Endodermal cell (in vitro differentiated cells): Measurements from ENCODE around the gene ZNF234. TPM values are rescaled to one million over a fixed set of nuclear protein-coding genes. Genes with fewer than 3 reads are reported as not detected.

Experiments used
- DNase-seq: peaks from one replicate; pipeline ENCODE4 v3.0.0-alpha.2; 2017
- H3K27ac ChIP-seq: 2 replicates; pipeline ENCODE4 v1.5.1; 2013; ENCODE audit warnings: mild to moderate bottlenecking, low read depth, low read length, moderate library complexity
- H3K27me3 ChIP-seq: 2 replicates; pipeline ENCODE4 v1.6.1; 2013; ENCODE audit warnings: mild to moderate bottlenecking, low read length, moderate library complexity; ENCODE audit not compliant: insufficient read depth, control insufficient read depth, poor library complexity, severe bottlenecking
- H3K36me3 ChIP-seq: 2 replicates; pipeline ENCODE4 v1.7.0; 2013; ENCODE audit warnings: mild to moderate bottlenecking, low read length, moderate library complexity; ENCODE audit not compliant: control insufficient read depth, insufficient read depth
- H3K4me1 ChIP-seq: one replicate; pipeline ENCODE4 v1.7.0; 2013; ENCODE audit warnings: low read length; ENCODE audit not compliant: control insufficient read depth, insufficient read depth
- H3K4me3 ChIP-seq: 2 replicates; pipeline ENCODE4 v1.5.1; 2013; ENCODE audit warnings: mild to moderate bottlenecking, low read length, moderate library complexity
- H3K9ac ChIP-seq: 2 replicates; pipeline ENCODE4 v1.6.1; 2013; ENCODE audit warnings: mild to moderate bottlenecking, low read length, moderate library complexity; ENCODE audit not compliant: poor library complexity, severe bottlenecking; ENCODE audit errors: extremely low read depth
- H3K9me3 ChIP-seq: 2 replicates; pipeline ENCODE4 v1.6.1; 2013; ENCODE audit warnings: mild to moderate bottlenecking, low read length, moderate library complexity; ENCODE audit not compliant: control insufficient read depth
- H3K27ac Mint-ChIP-seq: 2 replicates; pipeline ENCODE4 v1.8.0; 2020; ENCODE audit warnings: mixed read lengths
- H3K27me3 Mint-ChIP-seq: 2 replicates; pipeline ENCODE4 v1.8.0; 2021; ENCODE audit warnings: mild to moderate bottlenecking, mixed read lengths; ENCODE audit not compliant: insufficient read depth
- H3K36me3 Mint-ChIP-seq: 2 replicates; pipeline ENCODE4 v1.8.0; 2020; ENCODE audit warnings: low read depth, mixed read lengths
- H3K4me1 Mint-ChIP-seq: 2 replicates; pipeline ENCODE4 v1.8.0; 2020; ENCODE audit warnings: mixed read lengths
- H3K4me3 Mint-ChIP-seq: 2 replicates; pipeline ENCODE4 v1.8.0; 2020; ENCODE audit warnings: mild to moderate bottlenecking, moderate library complexity, mixed read lengths
- H3K9me3 Mint-ChIP-seq: 2 replicates; pipeline ENCODE4 v1.8.0; 2020; ENCODE audit warnings: mild to moderate bottlenecking, mixed read lengths
- CTCF ChIP-seq: fragments of 200-600 bp; sonication (generic); conservative IDR thresholded peaks from 2 replicates; pipeline ENCODE4 v1.5.0; 2021; ENCODE audit warnings: antibody characterized with exemption, mild to moderate bottlenecking
- WGBS, 2 experiments: methylation state at CpG; one replicate each; pipeline versions ENCODE4 v1.1.5 to v1.1.7; 2013; ENCODE audit warnings: missing lambda C conversion rate in 2 of 2, mixed read lengths in 1 of 2; ENCODE audit not compliant: insufficient coverage in 1 of 2, insufficient read length in 1 of 2; 5-methylcytosine and 5-hydroxymethylcytosine counted together
- total RNA-seq, 2 donors: library from RNA; stranded (reverse); fragmentation: NEBNext Ultra II Directional in 1 of 2; extraction: Animal tissue kit (Norgen Biotek cat#: 25700) in 1 of 2; gene quantifications; 2 replicates in 1 of 2; 3 replicates in 1 of 2; pipeline ENCODE4 v1.2.1, GENCODE V29; 2021

Gene ZNF234
- total RNA-seq, 2 donors from 2014 or later: 9.0 to 10.8 TPM

- H3K36me3 ChIP-seq: peaks cover 71% of the 10 kb centered on the region
- peaks cover 58% of the 10 kb centered on the region for H3K36me3 Mint-ChIP-seq
- no peak overlapping the region for H3K4me3 ChIP-seq
- H3K27me3 Mint-ChIP-seq: no peaks in the 10 kb centered on the region
- no peak overlapping the region for H3K27ac Mint-ChIP-seq
- H3K9me3 Mint-ChIP-seq: peaks cover 10% of the 10 kb centered on the region
- no peak for TF ChIP-seq CTCF
- no peak for DNase-seq
- no peaks in the 10 kb centered on the region for H3K27me3 ChIP-seq
- no peaks in the 10 kb centered on the region for H3K4me1 Mint-ChIP-seq
- peaks cover 8% of the 10 kb centered on the region for H3K9me3 ChIP-seq
- H3K27ac ChIP-seq: no peak overlapping the region
- no peaks in the 10 kb centered on the region for H3K4me1 ChIP-seq
- H3K4me3 Mint-ChIP-seq: no peak overlapping the region
- 90 to 94% methylated on average over 5 of the region's 5 CpGs for WGBS, 2 experiments
- H3K9ac ChIP-seq: no peak overlapping the region
These were observed 10.1 kb downstream of the ZNF234 start for GRCh38 chr19:44151491-44151890.

- H3K27me3 Mint-ChIP-seq: peaks cover 3% of the 10 kb centered on the region
- Histone ChIP-seq H3K27me3 (no peaks in the 10 kb centered on the region), H3K36me3 (peaks cover 53% of the 10 kb centered on the region), H3K27ac (no peak overlapping the region), H3K4me1 (no peaks in the 10 kb centered on the region), H3K9ac (no peak overlapping the region), H3K4me3 (peak overlapping the region; percentile 16), H3K9me3 (peaks cover 30% of the 10 kb centered on the region)
- H3K27ac Mint-ChIP-seq: no peak overlapping the region
- no peak for DNase-seq
- TF ChIP-seq CTCF: no peak
- no peaks in the 10 kb centered on the region for H3K4me1 Mint-ChIP-seq
- peaks cover 55% of the 10 kb centered on the region for H3K36me3 Mint-ChIP-seq
- H3K4me3 Mint-ChIP-seq: no peak overlapping the region
- H3K9me3 Mint-ChIP-seq: peaks cover 34% of the 10 kb centered on the region
- 100% methylated on average over 1 of the region's 2 CpGs; no CpG with 5 or more reads in 1 of the 2 experiments for WGBS, 2 experiments
These were observed 15.1 kb downstream of the ZNF234 start for GRCh38 chr19:44156475-44156874.

- Histone ChIP-seq H3K27ac (no peak overlapping the region), H3K27me3 (peaks cover 5% of the 10 kb centered on the region), H3K36me3 (peaks cover 21% of the 10 kb centered on the region), H3K9me3 (peaks cover 7% of the 10 kb centered on the region), H3K9ac (no peak overlapping the region), H3K4me1 (no peaks in the 10 kb centered on the region), H3K4me3 (peak overlapping the region; percentile 92)
- H3K9me3 Mint-ChIP-seq: peaks cover 3% of the 10 kb centered on the region
- H3K27me3 Mint-ChIP-seq: peaks cover 27% of the 10 kb centered on the region
- H3K4me3 Mint-ChIP-seq: no peak overlapping the region
- 91% methylated on average over 2 of the region's 2 CpGs for WGBS, 2 experiments
- no peak for DNase-seq
- peaks cover 9% of the 10 kb centered on the region for H3K4me1 Mint-ChIP-seq
- H3K36me3 Mint-ChIP-seq: peaks cover 23% of the 10 kb centered on the region
- no peak for TF ChIP-seq CTCF
- no peak overlapping the region for H3K27ac Mint-ChIP-seq
These were observed 22.4 kb downstream of the ZNF234 start for GRCh38 chr19:44163789-44164188.
